H1 (cell line): ENCODE measurements around the gene KCTD10. TPM values are rescaled to one million over a fixed set of nuclear protein-coding genes. Genes with fewer than 3 reads are reported as not detected.

Source experiments
- CHD7 ChIP-seq: fragments of 300-600 bp; sonication (generic); IDR thresholded peaks from 2 replicates; pipeline ENCODE4 v1.7.1; 2012; ENCODE audit warnings: low read length, moderate library complexity, mild to moderate bottlenecking, inconsistent platforms; ENCODE audit not compliant: insufficient replicate concordance
- CTCF ChIP-seq, 3 experiments: IDR thresholded peaks; 1 replicate in 2 of 3; 2 replicates in 1 of 3; pipeline versions ENCODE4 v1.5.1 to v1.6.1; 2011; ENCODE audit warnings: low read length in 3 of 3, mild to moderate bottlenecking in 3 of 3, inconsistent platforms in 2 of 3, low read depth in 1 of 3, moderate library complexity in 1 of 3; ENCODE audit not compliant: insufficient read depth in 1 of 3; ENCODE audit errors: control extremely low read depth in 1 of 3
- RNF2 ChIP-seq: fragments of 200-900, 300-1000 bp; sonication (generic); IDR thresholded peaks from 2 replicates; pipeline ENCODE4 v1.7.1; 2016; ENCODE audit warnings: borderline replicate concordance, low read depth, mild to moderate bottlenecking, antibody characterized with exemption, low read length; ENCODE audit not compliant: poor library complexity, severe bottlenecking; ENCODE audit errors: missing control alignments
- polyA plus RNA-seq, 7 experiments: library from polyadenylated mRNA; depleted of rRNA in 3 of 7; stranded (reverse) in 5 of 7; unstranded in 2 of 7; fragments of >200 nt in 5 of 7; fragments of 200-250 nt in 2 of 7; gene quantifications; 1 replicate in 5 of 7; 2 replicates in 1 of 7; 4 replicates in 1 of 7; pipeline versions ENCODE4 v1.2.1 to v1.2.3, GENCODE V29; 2011 to 2013; ENCODE audit warnings: missing spikeins in 2 of 7, mixed read lengths in 2 of 7
- total RNA-seq: library from RNA; stranded (reverse); fragmentation: NEBNext Ultra II Directional; extraction: Animal tissue kit (Norgen Biotek cat#: 25700); gene quantifications from 2 replicates; pipeline ENCODE4 v1.2.1, GENCODE V29; 2021

Gene KCTD10
- total and polyA plus RNA-seq, 2 of the 8 experiments (the other 6 are each of a cell fraction or from before 2014, with no cell fraction given) = 45.3 to 52.4 TPM

DNA sequence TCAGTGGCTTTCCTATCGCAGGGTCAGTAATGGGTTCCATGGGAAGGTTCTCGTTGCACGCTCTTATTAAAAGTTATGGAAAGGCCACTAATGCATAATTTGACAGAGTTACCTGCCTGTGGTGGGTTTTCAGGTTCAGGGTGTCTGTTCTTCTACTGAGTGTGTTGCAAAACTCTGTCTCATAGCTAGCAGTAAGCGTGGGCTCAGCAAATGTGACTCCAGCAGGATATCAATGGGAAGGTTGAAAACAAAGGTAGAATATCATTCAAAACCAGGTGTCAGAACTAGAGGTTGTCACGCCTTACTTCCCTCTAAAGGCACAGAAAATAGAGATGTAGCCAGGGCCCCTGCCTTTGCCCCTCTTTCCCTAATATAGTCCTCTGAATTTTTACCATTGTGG is 25.2 kb upstream of the KCTD10 start (continued):
- TF ChIP-seq CHD7 = no peak
- no peak for TF ChIP-seq RNF2
- no peak for TF ChIP-seq CTCF (IDR thresholded peaks at IDR 0.05; ENCODE audit: control extremely low read depth in 1 of 3, insufficient read depth in 1 of 3, low read depth in 1 of 3, low read length in 3 of 3)
